H1 (cell line): ENCODE results near the gene ADCK1. TPM values are rescaled to one million over a fixed set of nuclear protein-coding genes. Genes with fewer than 3 reads are reported as not detected.

Experiments
- CTCF ChIA-PET: fragments of 300-600 bp; sonication (Branson Sonifier 250); formaldehyde crosslinking; loops from one replicate; lab custom pipeline; 2021; ENCODE audit not compliant: partially characterized antibody; lab: Charles Lee
- POLR2A ChIA-PET: fragments of 300-600 bp; sonication (Branson Sonifier 250); formaldehyde crosslinking; loops from one replicate; lab custom pipeline; 2021; ENCODE audit warnings: inconsistent platforms; ENCODE audit not compliant: partially characterized antibody; lab: Charles Lee
- DNase-seq, 2 experiments: peaks; one replicate each; pipeline versions ENCODE4 v3.0.0 to v3.0.0-alpha.2; 2010 to 2022; ENCODE audit warnings: low spot score in 2 of 2, low read depth in 1 of 2, mixed read lengths in 1 of 2
- FAIRE-seq: peaks from 2 replicates; lab custom pipeline; 2011; peaks lifted over from hg19 to GRCh38; lab: Jason Lieb, UNC
- H2AFZ ChIP-seq: 2 replicates; pipeline ENCODE4 v1.8.1; 2012; ENCODE audit warnings: low read length, inconsistent platforms
- H2AK5ac ChIP-seq: 2 replicates; pipeline ENCODE4 v1.6.1; 2013; ENCODE audit warnings: low read depth, low read length
- H2BK120ac ChIP-seq: replicated peaks from 2 replicates; pipeline ENCODE3; 2013; ENCODE audit warnings: low read depth, low read length, inconsistent platforms
- H2BK12ac ChIP-seq: 2 replicates; pipeline ENCODE4 v1.6.1; 2013; ENCODE audit warnings: low read depth, low read length
- H2BK15ac ChIP-seq: 2 replicates; pipeline ENCODE4 v1.6.1; 2013; ENCODE audit warnings: low read length
- H2BK20ac ChIP-seq: 2 replicates; pipeline ENCODE4 v1.6.1; 2013; ENCODE audit warnings: low read length
- H2BK5ac ChIP-seq: 2 replicates; pipeline ENCODE4 v1.6.1; 2013; ENCODE audit warnings: low read depth, low read length
- H3K14ac ChIP-seq: 2 replicates; pipeline ENCODE4 v1.6.1; 2013; ENCODE audit warnings: inconsistent platforms; ENCODE audit not compliant: insufficient read length
- H3K18ac ChIP-seq: 2 replicates; pipeline ENCODE4 v1.6.1; 2013; ENCODE audit warnings: low read length; ENCODE audit errors: extremely low read depth
- H3K23ac ChIP-seq: 2 replicates; pipeline ENCODE4 v1.6.1; 2013; ENCODE audit warnings: inconsistent platforms; ENCODE audit not compliant: insufficient read length
- H3K23me2 ChIP-seq: 2 replicates; pipeline ENCODE4 v1.6.1; 2013; ENCODE audit warnings: low read depth, low read length
- H3K27ac ChIP-seq: 2 replicates; pipeline ENCODE4 v1.6.1; 2011; ENCODE audit warnings: low read depth, low read length, inconsistent platforms
- H3K27me3 ChIP-seq, 4 experiments: replicated peaks in 1 of 4; 1 replicate in 1 of 4; 2 replicates in 3 of 4; pipeline versions ENCODE4 v1.6.1 to v1.8.1; 2011 to 2013; ENCODE audit warnings: low read length in 3 of 4, mild to moderate bottlenecking in 3 of 4, inconsistent platforms in 2 of 4, mixed read lengths in 2 of 4, moderate library complexity in 1 of 4; ENCODE audit not compliant: control insufficient read depth in 3 of 4, insufficient read depth in 3 of 4; ENCODE audit errors: extremely low read depth in 1 of 4
- H3K36me3 ChIP-seq, 4 experiments: 2 replicates each; pipeline versions ENCODE4 v1.6.1 to v1.8.1; 2011 to 2013; ENCODE audit warnings: mild to moderate bottlenecking in 4 of 4, low read length in 3 of 4, moderate library complexity in 2 of 4, control low read depth in 1 of 4, inconsistent platforms in 1 of 4; ENCODE audit not compliant: insufficient read depth in 4 of 4, control insufficient read depth in 2 of 4
- H3K4ac ChIP-seq: replicated peaks from 2 replicates; pipeline ENCODE3; 2013; ENCODE audit warnings: low read length, low read depth, mixed read lengths, inconsistent platforms; ENCODE audit not compliant: insufficient read length
- H3K4me1 ChIP-seq, 4 experiments: replicated peaks in 1 of 4; 1 replicate in 1 of 4; 2 replicates in 3 of 4; pipeline versions ENCODE4 v1.6.1 to v1.8.1; 2011 to 2013; ENCODE audit warnings: low read length in 3 of 4, inconsistent platforms in 2 of 4, mixed read lengths in 1 of 4; ENCODE audit not compliant: insufficient read depth in 4 of 4, control insufficient read depth in 3 of 4
- H3K4me2 ChIP-seq, 2 experiments: 2 replicates each; pipeline versions ENCODE4 v1.6.1 to v1.8.1; 2011 to 2013; ENCODE audit warnings: low read depth in 2 of 2, low read length in 2 of 2, control low read depth in 1 of 2, inconsistent platforms in 1 of 2, mild to moderate bottlenecking in 1 of 2; ENCODE audit not compliant: insufficient read depth in 1 of 2
- H3K4me3 ChIP-seq, 4 experiments: fragments of 200-600, 300-600 bp in 1 of 4; sonication (generic), shearing (Covaris generic), sonication (Bioruptor Twin) in 1 of 4; 2 replicates each; pipeline versions ENCODE4 v1.5.1 to v1.8.1; 2011 to 2016; ENCODE audit warnings: low read length in 4 of 4, low read depth in 3 of 4, control low read depth in 2 of 4, inconsistent platforms in 2 of 4, mild to moderate bottlenecking in 2 of 4, mixed read lengths in 1 of 4, moderate library complexity in 1 of 4; ENCODE audit not compliant: insufficient read depth in 2 of 4; ENCODE audit errors: extremely low read depth in 1 of 4
- H3K56ac ChIP-seq: replicated peaks from 2 replicates; pipeline ENCODE3; 2013; ENCODE audit warnings: low read depth, mild to moderate bottlenecking, mixed read lengths, low read length, inconsistent platforms; ENCODE audit not compliant: insufficient read length
- H3K79me1 ChIP-seq: 2 replicates; pipeline ENCODE4 v1.6.1; 2013; ENCODE audit warnings: low read depth, low read length, control low read depth
- H3K79me2 ChIP-seq, 2 experiments: 2 replicates each; pipeline versions ENCODE4 v1.6.1 to v1.8.1; 2012 to 2013; ENCODE audit warnings: low read length in 2 of 2, mild to moderate bottlenecking in 2 of 2, inconsistent platforms in 1 of 2; ENCODE audit not compliant: insufficient read depth in 2 of 2, control insufficient read depth in 1 of 2
- H3K9ac ChIP-seq, 4 experiments: replicated peaks in 1 of 4; 1 replicate in 1 of 4; 2 replicates in 3 of 4; pipeline versions ENCODE4 v1.6.1 to v1.8.1; 2011 to 2013; ENCODE audit warnings: low read depth in 3 of 4, low read length in 3 of 4, control low read depth in 2 of 4, mild to moderate bottlenecking in 2 of 4, moderate library complexity in 2 of 4, inconsistent platforms in 1 of 4; ENCODE audit errors: extremely low read depth in 1 of 4
- H3K9me3 ChIP-seq, 2 experiments: 2 replicates each; pipeline versions ENCODE4 v1.6.1 to v1.8.1; 2012 to 2013; ENCODE audit warnings: mild to moderate bottlenecking in 2 of 2, moderate library complexity in 2 of 2, control low read depth in 1 of 2, inconsistent platforms in 1 of 2, low read depth in 1 of 2, low read length in 1 of 2, mixed read lengths in 1 of 2; ENCODE audit not compliant: insufficient read depth in 2 of 2
- H4K20me1 ChIP-seq, 2 experiments: replicated peaks in 1 of 2; 2 replicates each; pipeline versions ENCODE3 to v1.8.1; 2011 to 2013; ENCODE audit warnings: inconsistent platforms in 2 of 2, low read length in 2 of 2, mild to moderate bottlenecking in 1 of 2; ENCODE audit not compliant: insufficient read depth in 2 of 2, control insufficient read depth in 1 of 2
- H4K5ac ChIP-seq: 2 replicates; pipeline ENCODE4 v1.6.1; 2013; ENCODE audit warnings: low read length, low read depth, mixed read lengths, inconsistent platforms; ENCODE audit not compliant: insufficient read length
- H4K8ac ChIP-seq: 2 replicates; pipeline ENCODE4 v1.8.0; 2013; ENCODE audit warnings: mild to moderate bottlenecking, moderate library complexity, low read length, inconsistent platforms; ENCODE audit not compliant: insufficient read depth; ENCODE audit errors: extremely low read depth
- H4K91ac ChIP-seq: replicated peaks from 2 replicates; pipeline ENCODE3; 2013; ENCODE audit warnings: low read length, mixed read lengths, inconsistent platforms; ENCODE audit not compliant: insufficient read length
- CHD1 ChIP-seq: IDR thresholded peaks from 2 replicates; pipeline ENCODE4 v1.6.1; 2012; ENCODE audit warnings: low read depth, low read length, improper control_type of control experiment
- CREB1 ChIP-seq: IDR thresholded peaks from 2 replicates; pipeline ENCODE4 v1.6.1; 2012; ENCODE audit warnings: inconsistent platforms
- EZH2 ChIP-seq: fragments of 200-600 bp; sonication (generic); IDR thresholded peaks from 2 replicates; pipeline ENCODE4 v1.7.1; 2012; ENCODE audit warnings: low read depth, mild to moderate bottlenecking, moderate library complexity, low read length, inconsistent platforms; ENCODE audit not compliant: severe bottlenecking
- JUN ChIP-seq: IDR thresholded peaks from 2 replicates; pipeline ENCODE4 v1.6.1; 2011; ENCODE audit warnings: low read depth, mild to moderate bottlenecking, improper control_type of control experiment, low read length
- KDM4A ChIP-seq: IDR thresholded peaks from one replicate; pipeline ENCODE4 v1.7.1; 2012; ENCODE audit warnings: low read depth, mild to moderate bottlenecking, moderate library complexity, low read length, inconsistent platforms; ENCODE audit not compliant: severe bottlenecking
- NANOG ChIP-seq: IDR thresholded peaks from 2 replicates; pipeline ENCODE4 v1.6.1; 2011; ENCODE audit warnings: low read length, low read depth, mild to moderate bottlenecking, inconsistent platforms; ENCODE audit not compliant: insufficient read depth, poor library complexity, severe bottlenecking
- RNF2 ChIP-seq: fragments of 200-900, 300-1000 bp; sonication (generic); IDR thresholded peaks from 2 replicates; pipeline ENCODE4 v1.7.1; 2016; ENCODE audit warnings: borderline replicate concordance, low read depth, mild to moderate bottlenecking, antibody characterized with exemption, low read length; ENCODE audit not compliant: poor library complexity, severe bottlenecking; ENCODE audit errors: missing control alignments
- SAP30 ChIP-seq: fragments of 300-600 bp; sonication (generic); IDR thresholded peaks from 2 replicates; pipeline ENCODE4 v1.7.1; 2012; ENCODE audit warnings: low read length, moderate library complexity, mild to moderate bottlenecking, inconsistent platforms; ENCODE audit not compliant: insufficient read depth, insufficient replicate concordance
- SP4 ChIP-seq: IDR thresholded peaks from 2 replicates; pipeline ENCODE4 v1.6.1; 2012; ENCODE audit warnings: low read length, inconsistent platforms
- SUZ12 ChIP-seq: fragments of 200-600 bp; sonication (generic); IDR thresholded peaks from 2 replicates; pipeline ENCODE4 v1.6.1; 2012; ENCODE audit warnings: mild to moderate bottlenecking, inconsistent platforms, low read length, moderate library complexity, mixed read lengths
- TBP ChIP-seq: IDR thresholded peaks from 2 replicates; pipeline ENCODE4 v1.6.1; 2011; ENCODE audit warnings: low read depth, low read length, improper control_type of control experiment
- WGBS, 2 experiments: shearing (Covaris generic) in 1 of 2; methylation state at CpG; one replicate each; pipeline versions ENCODE4 v1.1.6 to v1.1.7; 2013 to 2015; ENCODE audit warnings: low lambda C conversion rate in 2 of 2, mixed read lengths in 2 of 2, inconsistent platforms in 1 of 2, low coverage in 1 of 2, missing lambda C conversion rate in 1 of 2; ENCODE audit not compliant: insufficient replicate concordance in 2 of 2, insufficient coverage in 1 of 2, insufficient read length in 1 of 2; ENCODE audit errors: extremely low coverage in 1 of 2, missing lambda C conversion rate in 1 of 2; 5-methylcytosine and 5-hydroxymethylcytosine counted together
- polyA plus RNA-seq, 7 experiments: library from polyadenylated mRNA; depleted of rRNA in 3 of 7; stranded (reverse) in 5 of 7; unstranded in 2 of 7; fragments of >200 nt in 5 of 7; fragments of 200-250 nt in 2 of 7; gene quantifications; 1 replicate in 5 of 7; 2 replicates in 1 of 7; 4 replicates in 1 of 7; pipeline versions ENCODE4 v1.2.1 to v1.2.3, GENCODE V29; 2011 to 2013; ENCODE audit warnings: missing spikeins in 2 of 7, mixed read lengths in 2 of 7
- total RNA-seq: library from RNA; stranded (reverse); fragmentation: NEBNext Ultra II Directional; extraction: Animal tissue kit (Norgen Biotek cat#: 25700); gene quantifications from 2 replicates; pipeline ENCODE4 v1.2.1, GENCODE V29; 2021
- TF ChIP-seq, protein P1 (sequence below): IDR thresholded peaks from 2 replicates; pipeline ENCODE4 v1.6.1; 2011; ENCODE audit warnings: low read depth, mild to moderate bottlenecking, low read length; ENCODE audit not compliant: insufficient read depth

The ADCK1 gene
- total and polyA plus RNA-seq, 2 of the 8 experiments (the other 6 are each of a cell fraction or from before 2014, with no cell fraction given) = 11.0 to 16.8 TPM

- ChIA-PET CTCF (interaction anchor here (2.0 kb wide), 1 partner anchor 31 kb away, joined by 4 read pairs; no protein-coding TSS in a partner anchor), POLR2A (no interaction called here)
- Histone ChIP-seq H3K79me2 (no peaks in the 10 kb centered on the region), H3K56ac (no peak overlapping the region), H4K91ac (no peak overlapping the region), H3K23ac (no peak overlapping the region), H3K9ac (no peak overlapping the region), H4K8ac (no peak overlapping the region), H3K4me1 (no peaks in the 10 kb centered on the region), H3K9me3 (no peaks in the 10 kb centered on the region), H3K4me2 (no peak overlapping the region), H2AK5ac (no peak overlapping the region), H2BK120ac (no peak overlapping the region), H3K27ac (no peak overlapping the region), H3K79me1 (no peaks in the 10 kb centered on the region), H2BK20ac (no peak overlapping the region), H3K4me3 (no peak overlapping the region), H3K23me2 (0 out of 2 replicates have a peak, but pooled peaks cover 2% of the 10 kb centered on the region), H2AFZ (no peak overlapping the region), H2BK12ac (no peak overlapping the region), H2BK5ac (no peak overlapping the region), H3K36me3 (no peaks in the 10 kb centered on the region), H2BK15ac (no peak overlapping the region), H3K4ac (no peak overlapping the region), H3K14ac (no peak overlapping the region), H4K5ac (no peak overlapping the region), H3K27me3 (no peaks in the 10 kb centered on the region), H3K18ac (no peak overlapping the region), H4K20me1 (no peaks in the 10 kb centered on the region)
- DNase-seq = no peak
- no peak for FAIRE-seq
- TF ChIP-seq CREB1 (no peak), SUZ12 (no peak), KDM4A (no peak), NANOG (no peak), JUN (no peak), SAP30 (no peak), EZH2 (no peak), TBP (no peak), CHD1 (no peak), SP4 (no peak), RNF2 (no peak)
- TF ChIP-seq, protein P1, sequence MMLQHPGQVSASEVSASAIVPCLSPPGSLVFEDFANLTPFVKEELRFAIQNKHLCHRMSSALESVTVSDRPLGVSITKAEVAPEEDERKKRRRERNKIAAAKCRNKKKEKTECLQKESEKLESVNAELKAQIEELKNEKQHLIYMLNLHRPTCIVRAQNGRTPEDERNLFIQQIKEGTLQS = no peak
- 83% methylated on average over 5 of the region's 5 CpGs; no CpG with 5 or more reads in 1 of the 2 experiments for WGBS, 2 experiments
Observed at GRCh38 chr14:77892890-77893484, 93.1 kb downstream of the ADCK1 start.
